HCT116 (cell line): ENCODE data around the gene HTRA2. TPM values are rescaled to one million over a fixed set of nuclear protein-coding genes. Genes with fewer than 3 reads are reported as not detected.
A peak's percentile ranks its signal among the peaks of the same experiment; 100 is the strongest.

ENCODE experiments used
- ATAC-seq: fragments of 200-7000 bp; cut with Tn5 transposase; 2 replicates; pipeline ENCODE4 v1.9.1; 2020; ENCODE audit warnings: mild to moderate bottlenecking, moderate library complexity
- BruUV-seq: library from RNA; stranded (reverse); fragments of 400-500 nt; replicated peaks from 2 replicates; lab custom pipeline; 2021; lab: Mats Ljungman, UMichigan
- CTCF ChIA-PET: fragments of 300-600 bp; sonication (Branson Sonifier 250); formaldehyde crosslinking; loops from one replicate; lab custom pipeline; 2021; ENCODE audit warnings: antibody characterized with exemption; lab: Charles Lee
- POLR2A ChIA-PET: fragments of 300-600, 350-600 bp; sonication (Branson Sonifier 250); formaldehyde crosslinking; loops from one replicate; lab custom pipeline; 2021; ENCODE audit warnings: antibody characterized with exemption; lab: Charles Lee
- RAD21 ChIA-PET, 2 experiments: fragments of 300-600 bp; sonication (Branson Sonifier 250); formaldehyde crosslinking; loops; one replicate each; lab custom pipeline; 2023; ENCODE audit warnings: low total read pairs in 2 of 2; ENCODE audit not compliant: uncharacterized antibody in 2 of 2, unreplicated experiment in 2 of 2, low non-redundant PET in 1 of 2; lab: Charles Lee
- DNase-seq: peaks from one replicate; pipeline ENCODE4 v3.0.0-alpha.2; 2010; ENCODE audit warnings: low read depth, low spot score
- H2AFZ ChIP-seq: fragments of 200-600 bp; shearing (Covaris generic), sonication (generic); 2 replicates; pipeline ENCODE4 v1.6.1; 2017; ENCODE audit warnings: low read depth, mixed run types, mixed read lengths, antibody characterized with exemption, low read length; ENCODE audit not compliant: poor library complexity, severe bottlenecking
- H3K27ac ChIP-seq: 2 replicates; pipeline ENCODE4 v1.5.1; 2012; ENCODE audit warnings: low read depth, low read length
- H3K27me3 ChIP-seq: fragments of 200-600 bp; sonication (generic); 2 replicates; pipeline ENCODE4 v1.6.1; 2016; ENCODE audit warnings: mixed run types, low read length, mixed read lengths; ENCODE audit not compliant: insufficient read depth
- H3K36me3 ChIP-seq, 2 experiments: fragments of 200-500 bp in 1 of 2; fragments of 200-600 bp in 1 of 2; sonication (Bioruptor generic) in 1 of 2; sonication (generic) in 1 of 2; 2 replicates each; pipeline versions ENCODE4 v1.5.1 to v1.6.1; 2014 to 2016; ENCODE audit warnings: low read length in 2 of 2, inconsistent platforms in 1 of 2, mixed read lengths in 1 of 2, mixed run types in 1 of 2; ENCODE audit not compliant: insufficient read depth in 2 of 2, control insufficient read depth in 1 of 2
- H3K4me1 ChIP-seq, 2 experiments: fragments of 200-600 bp in 1 of 2; sonication (generic) in 1 of 2; 2 replicates each; pipeline versions ENCODE4 v1.5.1 to v1.6.1; 2012 to 2017; ENCODE audit warnings: low read length in 2 of 2, inconsistent platforms in 1 of 2, mild to moderate bottlenecking in 1 of 2, mixed read lengths in 1 of 2, mixed run types in 1 of 2, moderate library complexity in 1 of 2; ENCODE audit not compliant: insufficient read depth in 2 of 2, control insufficient read depth in 1 of 2
- H3K4me2 ChIP-seq: fragments of 200-600 bp; sonication (generic); 2 replicates; pipeline ENCODE4 v1.6.1; 2017; ENCODE audit warnings: mixed run types, low read length, mixed read lengths
- H3K4me3 ChIP-seq, 2 experiments: fragments of 200-600 bp in 1 of 2; sonication (generic) in 1 of 2; replicated peaks in 1 of 2; 2 replicates each; pipeline ENCODE4 v1.5.1; 2011 to 2016; ENCODE audit warnings: low read length in 2 of 2, control low read depth in 1 of 2, low read depth in 1 of 2, mild to moderate bottlenecking in 1 of 2, mixed read lengths in 1 of 2, mixed run types in 1 of 2
- H3K79me2 ChIP-seq: fragments of 200-600 bp; sonication (generic); 2 replicates; pipeline ENCODE4 v1.6.1; 2017; ENCODE audit warnings: mild to moderate bottlenecking, mixed run types, low read length, moderate library complexity, mixed read lengths; ENCODE audit not compliant: insufficient read depth
- H3K9ac ChIP-seq: fragments of 200-600 bp; sonication (generic); 2 replicates; pipeline ENCODE4 v1.6.1; 2016; ENCODE audit warnings: low read length, mixed read lengths
- H3K9me2 ChIP-seq: fragments of 200-600 bp; sonication (generic), shearing (Covaris generic); 2 replicates; pipeline ENCODE4 v1.6.1; 2017; ENCODE audit warnings: mixed run types, mild to moderate bottlenecking, moderate library complexity; ENCODE audit not compliant: insufficient read depth
- H3K9me3 ChIP-seq, 2 experiments: fragments of 200-500 bp in 1 of 2; fragments of 200-600 bp in 1 of 2; sonication (Bioruptor generic) in 1 of 2; sonication (generic) in 1 of 2; 2 replicates each; pipeline ENCODE4 v1.6.1; 2014 to 2017; ENCODE audit warnings: low read length in 2 of 2, mixed read lengths in 2 of 2, inconsistent platforms in 1 of 2, low read depth in 1 of 2, mild to moderate bottlenecking in 1 of 2, mixed run types in 1 of 2, moderate library complexity in 1 of 2; ENCODE audit not compliant: control insufficient read depth in 1 of 2, insufficient read depth in 1 of 2
- H4K20me1 ChIP-seq: fragments of 200-600 bp; sonication (generic), shearing (Covaris generic); 2 replicates; pipeline ENCODE4 v1.6.1; 2017; ENCODE audit warnings: mixed run types, mild to moderate bottlenecking, moderate library complexity; ENCODE audit not compliant: insufficient read depth
- ATF3 ChIP-seq: IDR thresholded peaks from 2 replicates; pipeline ENCODE4 v1.6.1; 2012
- ELF1 ChIP-seq: IDR thresholded peaks from 2 replicates; pipeline ENCODE4 v1.6.1; 2012; ENCODE audit warnings: low read depth, borderline replicate concordance
- FOSL1 ChIP-seq: IDR thresholded peaks from 2 replicates; pipeline ENCODE4 v1.6.1; 2012; ENCODE audit warnings: low read depth
- JUND ChIP-seq: IDR thresholded peaks from 2 replicates; pipeline ENCODE4 v1.6.1; 2012
- POLR2A ChIP-seq: IDR thresholded peaks from 2 replicates; pipeline ENCODE4 v1.7.0; 2011; ENCODE audit warnings: borderline replicate concordance; ENCODE audit not compliant: insufficient read depth, insufficient read length; ENCODE audit errors: extremely low read depth
- SRF ChIP-seq: IDR thresholded peaks from 2 replicates; pipeline ENCODE4 v1.6.1; 2012; ENCODE audit warnings: low read depth
- TCF7L2 ChIP-seq: IDR thresholded peaks from 2 replicates; pipeline ENCODE4 v1.7.0; 2011; ENCODE audit warnings: borderline replicate concordance, inconsistent platforms; ENCODE audit not compliant: insufficient read depth, insufficient read length; ENCODE audit errors: extremely low read depth
- ZBTB33 ChIP-seq: IDR thresholded peaks from 2 replicates; pipeline ENCODE4 v1.6.1; 2011; ENCODE audit warnings: mild to moderate bottlenecking, low read length, moderate library complexity; ENCODE audit not compliant: insufficient replicate concordance; ENCODE audit errors: extremely low read depth
- ZFX ChIP-seq: fragments of 450-650 bp; IDR thresholded peaks from 2 replicates; pipeline ENCODE4 v1.6.1; 2017
- intact Hi-C: fragments of 100-400 bp; cut with micrococcal nuclease; formaldehyde crosslinking; loops from 2 replicates; pipeline ENCODE4 v1.10.0; 2022
- total RNA-seq: library from RNA; stranded (reverse); gene quantifications from one replicate; pipeline ENCODE4 v1.2.1, GENCODE V29; 2021; ENCODE audit not compliant: unreplicated experiment

The HTRA2 gene
- total RNA-seq, 1 experiment from 2014 or later: 36.2 TPM

GRCh38 chr2:74548285-74548899 is 18.7 kb downstream of the HTRA2 start:
- Histone ChIP-seq H3K9me2 (no peaks in the 10 kb centered on the region), H3K27ac (peak overlapping the region; percentile 90), H2AFZ (no peak overlapping the region), H3K27me3 (no peaks in the 10 kb centered on the region), H3K9ac (peak overlapping the region; percentile 88), H3K4me2 (peak overlapping the region; percentile 87), H3K79me2 (peaks cover 16% of the 10 kb centered on the region; the same call in 1 of the 2 replicates), H3K9me3 (no peaks in the 10 kb centered on the region), H3K4me1 (peaks cover 12 to 32% of the 10 kb centered on the region in 2 experiments; a peak in 3 of 4 replicates), H3K4me3 (peak overlapping the region; percentile 34 to 75), H4K20me1 (no peaks in the 10 kb centered on the region), H3K36me3 (no peaks in the 10 kb centered on the region)
- CTCF ChIA-PET: no interaction called here
- TF ChIP-seq ATF3 (no peak), ZFX (no peak), FOSL1 (no peak), TCF7L2 (peak; percentile 37), JUND (no peak), SRF (no peak), POLR2A (peak; percentile 11), ZBTB33 (no peak), ELF1 (no peak)
- TSS peak; percentile 46 for BruUV-seq
- POLR2A ChIA-PET: no interaction called here
- ATAC-seq (no peak), DNase-seq (no peak)
- intact Hi-C loops: no loop called here
- RAD21 ChIA-PET: no interaction called here
